ENCODE measurements around the gene TTLL11. TPM values are rescaled to one million over a fixed set of nuclear protein-coding genes. Genes with fewer than 3 reads are reported as not detected.
A peak's percentile ranks its signal among the peaks of the same experiment; 100 is the strongest.

Gene TTLL11
- polyA plus RNA-seq, 1 donor (not counting 4 experiments of a cell fraction or from before 2014, with no cell fraction given) = 8.0 TPM

DNA sequence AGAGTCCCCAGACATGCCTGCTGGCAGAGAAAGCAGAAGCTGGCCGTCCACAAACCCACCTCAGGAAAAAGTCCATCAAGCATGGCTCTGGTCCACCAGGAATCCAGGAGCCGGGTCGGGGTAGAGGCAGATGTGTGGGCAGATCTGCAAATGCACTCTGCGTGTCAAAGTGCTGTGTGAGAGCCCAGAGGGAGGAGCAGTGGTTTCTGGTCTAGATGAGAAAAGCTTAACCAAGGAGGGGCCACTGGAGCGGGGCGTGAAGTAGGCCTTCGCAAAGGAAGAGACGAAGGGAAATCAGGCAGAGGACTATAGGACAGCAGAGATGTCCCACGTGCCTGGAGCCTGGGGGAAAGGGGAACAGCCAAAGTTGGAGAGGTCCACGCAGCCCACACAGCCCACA lies 40.0 kb downstream of the TTLL11 start:
- H3K9ac ChIP-seq (ENCODE audit: control insufficient read depth, extremely low read depth, insufficient read depth, low read length) = peak overlapping the region; percentile 15
- no peak overlapping the region for H3K4me2 ChIP-seq (ENCODE audit: control insufficient read depth, extremely low read depth, insufficient read depth, low read depth, low read length)
- TF ChIP-seq EZH2 (IDR thresholded peaks at IDR 0.05; ENCODE audit: low read length) = no peak
- TF ChIP-seq, protein P1, sequence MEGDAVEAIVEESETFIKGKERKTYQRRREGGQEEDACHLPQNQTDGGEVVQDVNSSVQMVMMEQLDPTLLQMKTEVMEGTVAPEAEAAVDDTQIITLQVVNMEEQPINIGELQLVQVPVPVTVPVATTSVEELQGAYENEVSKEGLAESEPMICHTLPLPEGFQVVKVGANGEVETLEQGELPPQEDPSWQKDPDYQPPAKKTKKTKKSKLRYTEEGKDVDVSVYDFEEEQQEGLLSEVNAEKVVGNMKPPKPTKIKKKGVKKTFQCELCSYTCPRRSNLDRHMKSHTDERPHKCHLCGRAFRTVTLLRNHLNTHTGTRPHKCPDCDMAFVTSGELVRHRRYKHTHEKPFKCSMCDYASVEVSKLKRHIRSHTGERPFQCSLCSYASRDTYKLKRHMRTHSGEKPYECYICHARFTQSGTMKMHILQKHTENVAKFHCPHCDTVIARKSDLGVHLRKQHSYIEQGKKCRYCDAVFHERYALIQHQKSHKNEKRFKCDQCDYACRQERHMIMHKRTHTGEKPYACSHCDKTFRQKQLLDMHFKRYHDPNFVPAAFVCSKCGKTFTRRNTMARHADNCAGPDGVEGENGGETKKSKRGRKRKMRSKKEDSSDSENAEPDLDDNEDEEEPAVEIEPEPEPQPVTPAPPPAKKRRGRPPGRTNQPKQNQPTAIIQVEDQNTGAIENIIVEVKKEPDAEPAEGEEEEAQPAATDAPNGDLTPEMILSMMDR (optimal IDR thresholded peaks at IDR 0.05 in 1 of 3, IDR thresholded peaks at IDR 0.05 in 1 of 3, conservative IDR thresholded peaks at IDR 0.05 in 1 of 3; ENCODE audit: extremely low read depth in 1 of 3, insufficient read depth in 2 of 3, low read length in 3 of 3) = no peak
- peak overlapping the region; percentile 43 for H3K27ac ChIP-seq (ENCODE audit: control insufficient read depth, insufficient read depth, low read length)
- H4K20me1 ChIP-seq (ENCODE audit: control insufficient read depth, extremely low read depth, insufficient read depth, low read length) = no peaks in the 10 kb centered on the region
- dilution Hi-C loops (cut with MboI; ENCODE audit: extremely low pct_ligation_motif_present, low sequenced_read_pairs) = no loop called here
- peaks cover 3% of the 10 kb centered on the region for H3K9me1 ChIP-seq (ENCODE audit: control insufficient read depth, extremely low read depth, insufficient read depth, low read length)
- no peaks in the 10 kb centered on the region for H3K79me2 ChIP-seq (ENCODE audit: control insufficient read depth, insufficient read depth, low read length)
- H3K4me3 ChIP-seq (ENCODE audit: control insufficient read depth in 2 of 3, extremely low read depth in 1 of 3, insufficient read depth in 2 of 3, low read depth in 1 of 3, low read length in 3 of 3) = no peak overlapping the region
- no peaks in the 10 kb centered on the region for H3K4me1 ChIP-seq (ENCODE audit: control insufficient read depth, extremely low read depth, insufficient read depth, low read length)
- no peaks in the 10 kb centered on the region for H3K27me3 ChIP-seq (ENCODE audit: control insufficient read depth, extremely low read depth, insufficient read depth, low read length)
- H3K9me3 ChIP-seq (ENCODE audit: control insufficient read depth, low read depth, low read length) = no peaks in the 10 kb centered on the region
- H2AFZ ChIP-seq (ENCODE audit: control insufficient read depth, low read length) = no peak overlapping the region
- no peaks in the 10 kb centered on the region for H3K36me3 ChIP-seq (ENCODE audit: control insufficient read depth in 2 of 2, extremely low read depth in 1 of 2, insufficient read depth in 2 of 2, low read length in 2 of 2)
- FAIRE-seq (no peak), DNase-seq (ENCODE audit: low read depth, low spot score) (no peak)

DNA sequence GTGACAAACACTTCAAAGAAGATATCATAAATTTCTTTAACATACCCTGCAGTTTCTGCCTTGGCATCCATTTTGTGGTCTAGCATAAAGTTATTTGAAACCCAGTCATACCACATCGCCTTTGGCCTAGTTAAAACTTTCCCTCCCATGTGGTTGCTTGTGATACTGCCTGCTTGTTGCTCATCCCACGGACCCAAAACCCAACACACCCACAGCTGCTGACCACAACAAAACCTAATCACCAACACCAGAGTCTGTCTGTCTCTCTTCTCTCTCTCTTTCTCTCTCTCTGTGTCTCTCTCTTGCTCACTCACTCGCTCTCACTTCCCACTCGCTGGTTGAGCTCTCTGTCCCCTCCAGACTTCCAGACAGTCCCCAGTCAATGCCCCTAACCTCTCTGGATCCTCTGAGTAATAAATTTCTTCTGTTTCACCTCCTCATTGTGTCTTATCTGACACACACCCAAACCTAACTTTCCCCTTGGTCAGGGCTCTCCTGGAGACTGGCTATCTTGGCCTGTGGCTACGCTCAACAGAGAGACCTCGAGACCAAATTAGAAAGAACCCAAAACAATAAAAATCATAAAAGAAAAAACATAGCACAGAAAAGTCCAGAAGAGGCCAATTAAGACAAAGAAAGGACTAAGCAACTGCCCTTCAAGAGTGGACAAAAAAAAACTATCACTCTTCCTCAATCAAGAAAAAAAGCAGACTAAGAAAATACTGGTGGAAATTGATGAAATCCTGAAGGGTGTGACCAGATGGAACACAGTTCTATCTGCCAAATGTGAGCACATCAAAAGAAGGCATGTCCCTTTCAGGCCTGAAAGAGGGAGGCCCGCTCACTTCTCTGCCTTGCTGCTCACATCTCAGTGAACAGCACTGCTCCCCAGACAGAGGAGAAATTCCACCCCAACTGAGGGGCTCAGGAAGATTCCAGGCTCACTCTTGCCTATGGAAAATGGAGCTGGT lies 41.5 kb downstream of the TTLL11 start:
- Histone ChIP-seq H3K9ac (ENCODE audit: control insufficient read depth, extremely low read depth, insufficient read depth, low read length) (no peak overlapping the region), H3K4me3 (ENCODE audit: control insufficient read depth in 2 of 3, extremely low read depth in 1 of 3, insufficient read depth in 2 of 3, low read depth in 1 of 3, low read length in 3 of 3) (no peak overlapping the region), H3K9me1 (ENCODE audit: control insufficient read depth, extremely low read depth, insufficient read depth, low read length) (peaks cover 3% of the 10 kb centered on the region), H3K27ac (ENCODE audit: control insufficient read depth, insufficient read depth, low read length) (no peak overlapping the region), H3K79me2 (ENCODE audit: control insufficient read depth, insufficient read depth, low read length) (no peaks in the 10 kb centered on the region), H3K4me2 (ENCODE audit: control insufficient read depth, extremely low read depth, insufficient read depth, low read depth, low read length) (no peak overlapping the region), H3K9me3 (ENCODE audit: control insufficient read depth, low read depth, low read length) (no peaks in the 10 kb centered on the region), H4K20me1 (ENCODE audit: control insufficient read depth, extremely low read depth, insufficient read depth, low read length) (no peaks in the 10 kb centered on the region), H3K4me1 (ENCODE audit: control insufficient read depth, extremely low read depth, insufficient read depth, low read length) (no peaks in the 10 kb centered on the region), H2AFZ (ENCODE audit: control insufficient read depth, low read length) (no peak overlapping the region), H3K36me3 (ENCODE audit: control insufficient read depth in 2 of 2, extremely low read depth in 1 of 2, insufficient read depth in 2 of 2, low read length in 2 of 2) (no peaks in the 10 kb centered on the region), H3K27me3 (ENCODE audit: control insufficient read depth, extremely low read depth, insufficient read depth, low read length) (no peaks in the 10 kb centered on the region)
- dilution Hi-C loops (cut with MboI; ENCODE audit: extremely low pct_ligation_motif_present, low sequenced_read_pairs) = no loop called here
- FAIRE-seq = no peak
- TF ChIP-seq, protein P1 (optimal IDR thresholded peaks at IDR 0.05 in 1 of 3, IDR thresholded peaks at IDR 0.05 in 1 of 3, conservative IDR thresholded peaks at IDR 0.05 in 1 of 3; ENCODE audit: extremely low read depth in 1 of 3, insufficient read depth in 2 of 3, low read length in 3 of 3) = no peak
- no peak for TF ChIP-seq EZH2 (IDR thresholded peaks at IDR 0.05; ENCODE audit: low read length)
- no peak for DNase-seq (ENCODE audit: low read depth, low spot score)

Measured in keratinocyte (primary cell).